ENCODE measurements around the gene TRPC4. TPM values are rescaled to one million over a fixed set of nuclear protein-coding genes. Genes with fewer than 3 reads are reported as not detected.

Gene TRPC4
- total RNA-seq, 4 donors from 2014 or later, result 0.33 to 4.2 (median 0.46) TPM; not detected in 1

DNA sequence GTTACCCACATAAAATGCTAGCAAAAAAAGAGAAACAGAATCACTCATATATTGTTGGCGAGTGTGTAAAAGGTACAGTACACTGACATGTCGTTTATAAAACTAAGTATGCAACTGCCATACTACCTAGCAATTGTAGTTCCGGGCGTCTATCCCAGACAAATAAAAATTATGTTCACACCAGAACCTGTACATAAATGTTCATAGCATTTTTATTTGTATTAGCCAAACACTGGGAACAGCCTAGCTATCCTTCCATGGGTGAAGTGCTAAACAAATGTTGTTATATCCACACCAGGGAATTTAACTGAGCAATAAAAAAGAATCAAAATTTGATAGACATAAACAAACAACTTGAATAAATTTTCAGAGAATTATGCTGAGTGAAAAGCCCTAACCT is 242.1 kb downstream of the TRPC4 start:
- H3K9me3 ChIP-seq, result no peaks in the 10 kb centered on the region
- no peaks in the 10 kb centered on the region for H3K27me3 ChIP-seq
- no peak overlapping the region for H3K4me3 ChIP-seq
- H3K4me1 ChIP-seq, result no peaks in the 10 kb centered on the region
- TF ChIP-seq, protein P1, sequence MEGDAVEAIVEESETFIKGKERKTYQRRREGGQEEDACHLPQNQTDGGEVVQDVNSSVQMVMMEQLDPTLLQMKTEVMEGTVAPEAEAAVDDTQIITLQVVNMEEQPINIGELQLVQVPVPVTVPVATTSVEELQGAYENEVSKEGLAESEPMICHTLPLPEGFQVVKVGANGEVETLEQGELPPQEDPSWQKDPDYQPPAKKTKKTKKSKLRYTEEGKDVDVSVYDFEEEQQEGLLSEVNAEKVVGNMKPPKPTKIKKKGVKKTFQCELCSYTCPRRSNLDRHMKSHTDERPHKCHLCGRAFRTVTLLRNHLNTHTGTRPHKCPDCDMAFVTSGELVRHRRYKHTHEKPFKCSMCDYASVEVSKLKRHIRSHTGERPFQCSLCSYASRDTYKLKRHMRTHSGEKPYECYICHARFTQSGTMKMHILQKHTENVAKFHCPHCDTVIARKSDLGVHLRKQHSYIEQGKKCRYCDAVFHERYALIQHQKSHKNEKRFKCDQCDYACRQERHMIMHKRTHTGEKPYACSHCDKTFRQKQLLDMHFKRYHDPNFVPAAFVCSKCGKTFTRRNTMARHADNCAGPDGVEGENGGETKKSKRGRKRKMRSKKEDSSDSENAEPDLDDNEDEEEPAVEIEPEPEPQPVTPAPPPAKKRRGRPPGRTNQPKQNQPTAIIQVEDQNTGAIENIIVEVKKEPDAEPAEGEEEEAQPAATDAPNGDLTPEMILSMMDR (IDR thresholded peaks at IDR 0.05), result no peak
- no peak for TF ChIP-seq EP300 (IDR thresholded peaks at IDR 0.05)
- TF ChIP-seq POLR2A (IDR thresholded peaks at IDR 0.05; ENCODE audit: low read depth), result no peak
- TF ChIP-seq POLR2AphosphoS5 (IDR thresholded peaks at IDR 0.05), result no peak
- no peaks in the 10 kb centered on the region for H3K36me3 ChIP-seq
- WGBS, result 65% methylated on average over 4 of the region's 4 CpGs
- no peak for DNase-seq (ENCODE audit: extremely low spot score)
- intact Hi-C loops (cut with DNase I), result no loop called here
- H3K27ac ChIP-seq (replicated peaks in 1 of 4), result no peak overlapping the region

DNA sequence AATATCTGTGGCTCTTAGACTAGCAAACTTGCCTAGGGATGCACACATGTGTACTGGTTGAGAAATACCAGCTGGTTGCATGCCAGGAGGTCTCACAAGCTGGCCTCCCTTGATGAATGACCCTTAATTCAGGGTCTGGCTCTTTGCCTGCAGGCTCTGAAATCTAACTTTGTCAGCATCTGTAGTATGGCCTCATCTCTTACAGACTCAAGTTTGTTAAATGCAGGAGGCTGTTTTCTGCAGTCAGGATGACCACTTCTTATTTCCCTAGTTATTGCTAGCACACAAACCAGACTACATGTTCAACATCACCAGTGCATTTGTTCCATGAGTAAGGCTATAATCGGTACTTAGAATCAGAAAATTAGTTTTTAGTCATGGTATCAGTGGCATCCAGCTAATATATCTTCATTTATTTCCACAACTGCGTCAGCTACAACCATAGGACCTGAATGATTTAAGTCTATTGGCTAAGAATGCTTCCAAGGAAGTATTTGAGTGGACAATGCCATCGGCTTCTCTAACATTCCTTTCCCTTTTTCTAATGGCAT is 247.7 kb downstream of the TRPC4 start:
- TF ChIP-seq EP300 (IDR thresholded peaks at IDR 0.05), result no peak
- no peak for TF ChIP-seq POLR2AphosphoS5 (IDR thresholded peaks at IDR 0.05)
- no peak for TF ChIP-seq POLR2A (IDR thresholded peaks at IDR 0.05; ENCODE audit: low read depth)
- DNase-seq (ENCODE audit: extremely low spot score), result no peak
- no peak overlapping the region for H3K4me3 ChIP-seq
- intact Hi-C loops (cut with DNase I), result no loop called here
- no peaks in the 10 kb centered on the region for H3K9me3 ChIP-seq
- no peaks in the 10 kb centered on the region for H3K27me3 ChIP-seq
- WGBS, result 79% methylated on average over 3 of the region's 3 CpGs
- no peaks in the 10 kb centered on the region for H3K36me3 ChIP-seq
- peaks cover 0 to 16% (median 6%) of the 10 kb centered on the region in 4 donors for H3K4me1 ChIP-seq
- no peak overlapping the region for H3K27ac ChIP-seq (replicated peaks in 1 of 4)

DNA sequence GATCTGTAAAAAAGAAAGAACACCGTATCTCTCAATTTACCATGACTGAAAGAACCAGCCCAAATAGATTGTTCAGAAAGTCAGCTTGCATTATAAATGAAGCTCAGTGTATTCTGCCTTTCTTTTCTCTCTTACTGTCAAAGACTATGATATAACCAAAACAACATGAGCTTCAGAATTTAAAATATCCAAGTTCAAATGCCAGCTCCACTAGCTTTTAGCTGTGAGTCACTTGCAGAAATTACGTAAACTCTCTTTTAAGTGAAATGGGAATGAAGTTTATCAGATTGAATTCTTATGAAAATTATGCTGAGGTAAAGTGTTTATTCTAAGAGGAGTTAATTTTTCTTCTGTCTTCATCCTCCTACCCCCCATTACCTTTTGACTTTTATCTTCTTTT is 251.0 kb downstream of the TRPC4 start:
- intact Hi-C loops (cut with DNase I), result no loop called here
- TF ChIP-seq EP300 (IDR thresholded peaks at IDR 0.05) (no peak), POLR2AphosphoS5 (IDR thresholded peaks at IDR 0.05) (no peak), POLR2A (IDR thresholded peaks at IDR 0.05; ENCODE audit: low read depth) (no peak)
- TF ChIP-seq, protein P1 (IDR thresholded peaks at IDR 0.05), result no peak
- no peak for DNase-seq (ENCODE audit: extremely low spot score)
- no peak overlapping the region for H3K4me3 ChIP-seq
- no peaks in the 10 kb centered on the region for H3K36me3 ChIP-seq
- H3K27me3 ChIP-seq, result no peaks in the 10 kb centered on the region
- H3K4me1 ChIP-seq, result peaks cover 0 to 19% (median 6%) of the 10 kb centered on the region in 4 donors
- H3K27ac ChIP-seq (replicated peaks in 1 of 4), result no peak overlapping the region
- 34% methylated on average over 2 of the region's 2 CpGs for WGBS
- H3K9me3 ChIP-seq, result no peaks in the 10 kb centered on the region

DNA sequence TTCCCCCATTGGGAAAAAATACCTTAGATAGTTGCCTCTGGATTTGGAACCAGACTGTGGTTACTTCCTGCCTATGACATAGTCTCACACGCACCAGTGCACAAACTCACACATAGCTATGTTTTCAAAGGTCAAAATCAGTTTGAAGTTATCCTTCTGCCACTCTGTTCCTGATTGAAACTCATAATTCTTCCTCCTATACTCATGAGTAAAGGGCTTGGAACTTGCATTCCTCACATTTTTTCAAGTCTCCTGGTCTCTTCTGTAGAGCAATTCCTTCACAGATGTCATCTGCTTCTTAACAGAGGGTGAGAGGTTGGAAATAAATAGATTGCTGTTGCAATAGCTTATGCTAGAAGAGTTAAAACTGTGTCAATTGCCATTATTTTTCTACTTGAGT is 252.4 kb downstream of the TRPC4 start:
- Histone ChIP-seq H3K27me3 (no peaks in the 10 kb centered on the region), H3K9me3 (no peaks in the 10 kb centered on the region), H3K4me3 (no peak overlapping the region), H3K36me3 (no peaks in the 10 kb centered on the region), H3K27ac (replicated peaks in 1 of 4) (no peak overlapping the region), H3K4me1 (peaks cover 0 to 19% (median 6%) of the 10 kb centered on the region in 4 donors)
- TF ChIP-seq, protein P1 (IDR thresholded peaks at IDR 0.05), result no peak
- TF ChIP-seq POLR2A (IDR thresholded peaks at IDR 0.05; ENCODE audit: low read depth) (no peak), EP300 (IDR thresholded peaks at IDR 0.05) (no peak)
- WGBS, result 29% methylated on average over 1 of the region's 1 CpG
- no peak for DNase-seq (ENCODE audit: extremely low spot score)
- intact Hi-C loops (cut with DNase I), result no loop called here

DNA sequence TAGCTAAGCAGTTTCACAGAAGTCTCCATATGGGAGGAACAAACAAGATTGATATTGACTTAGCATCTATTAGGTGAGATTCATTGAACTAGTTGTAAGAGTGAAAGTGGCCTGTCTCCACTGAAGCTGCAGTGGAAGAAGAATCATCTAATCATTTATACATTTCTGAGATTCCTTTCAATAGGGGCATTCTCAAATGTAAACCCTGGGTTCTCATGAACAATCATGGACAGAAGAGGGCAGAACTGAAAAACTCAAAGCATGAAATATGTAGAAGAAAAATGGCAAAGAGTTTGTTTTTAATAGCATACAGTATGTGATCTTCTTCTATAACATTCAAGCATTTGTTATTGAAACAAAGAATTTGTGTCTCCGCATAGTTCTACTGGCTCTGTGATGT is 253.4 kb downstream of the TRPC4 start:
- no peak overlapping the region for H3K4me3 ChIP-seq

More for the DNA sequence above, 253.4 kb downstream of the TRPC4 start:
- H3K4me1 ChIP-seq, result peaks cover 0 to 19% (median 6%) of the 10 kb centered on the region in 4 donors
- no peaks in the 10 kb centered on the region for H3K36me3 ChIP-seq
- H3K27ac ChIP-seq (replicated peaks in 1 of 4), result no peak overlapping the region
- intact Hi-C loops (cut with DNase I), result no loop called here
- DNase-seq (ENCODE audit: extremely low spot score), result no peak
- 95% methylated on average over 1 of the region's 1 CpG for WGBS
- H3K27me3 ChIP-seq, result no peaks in the 10 kb centered on the region
- H3K9me3 ChIP-seq, result no peaks in the 10 kb centered on the region
- TF ChIP-seq EP300 (IDR thresholded peaks at IDR 0.05) (no peak), POLR2A (IDR thresholded peaks at IDR 0.05; ENCODE audit: low read depth) (no peak), POLR2AphosphoS5 (IDR thresholded peaks at IDR 0.05) (no peak)
- TF ChIP-seq, protein P1 (IDR thresholded peaks at IDR 0.05), result no peak

Measured in esophagus muscularis mucosa (tissue), 4 donors.